GM19239 (cell line): ENCODE data around the gene AKIRIN2.
"Not testable (repeated sequence)": the region's sequence is repeated elsewhere in the genome, so short reads cannot be mapped to it uniquely, and the experiment has no call there.

ENCODE experiments used
- DNase-seq: peaks from one replicate; pipeline ENCODE4 v3.0.0; 2011; ENCODE audit warnings: low spot score; ENCODE audit not compliant: insufficient read length
- FAIRE-seq: peaks from 2 replicates; lab custom pipeline; 2011; peaks lifted over from hg19 to GRCh38; lab: Jason Lieb, UNC

Gene AKIRIN2

DNA sequence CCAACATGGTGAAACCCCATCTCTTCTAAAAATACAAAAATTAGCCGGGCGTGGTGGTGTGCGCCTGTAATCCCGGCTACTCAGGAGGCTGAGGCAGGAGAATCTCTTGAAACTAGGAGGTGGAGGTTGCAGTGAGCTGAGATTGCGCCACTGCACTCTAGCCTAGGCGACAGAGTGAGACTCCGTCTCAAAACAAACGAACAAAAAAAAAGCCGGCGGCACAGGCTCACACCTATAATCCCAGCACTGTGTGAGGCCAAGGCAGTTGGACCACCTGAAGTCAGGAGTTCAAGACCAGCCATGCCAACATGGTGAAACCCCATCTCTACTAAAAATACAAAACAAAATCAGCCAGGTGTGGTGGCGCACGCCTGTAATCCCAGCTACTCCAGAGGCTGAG is 5.2 kb downstream of the AKIRIN2 start:
- not testable (repeated sequence) for FAIRE-seq, DNase-seq

DNA sequence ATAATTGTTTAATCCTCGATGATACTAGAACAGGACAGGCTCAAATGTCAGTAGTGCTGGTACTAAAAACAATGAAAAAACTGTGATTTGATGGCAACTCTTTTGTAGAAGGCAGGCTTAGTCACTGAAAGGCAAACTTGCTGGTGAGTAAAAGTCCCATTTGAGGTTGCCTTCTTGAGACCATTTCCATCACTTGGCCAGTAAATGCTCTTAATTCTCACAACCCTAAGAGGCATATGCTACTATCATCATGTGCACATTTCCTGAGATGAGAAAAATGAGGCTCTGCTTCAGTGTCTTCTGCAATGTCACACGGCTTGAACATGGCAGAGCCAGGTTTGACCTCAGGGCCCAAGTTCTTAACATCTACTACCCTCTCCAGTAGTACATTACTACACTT is 9.9 kb downstream of the AKIRIN2 start:
- FAIRE-seq (no peak), DNase-seq (no peak)

DNA sequence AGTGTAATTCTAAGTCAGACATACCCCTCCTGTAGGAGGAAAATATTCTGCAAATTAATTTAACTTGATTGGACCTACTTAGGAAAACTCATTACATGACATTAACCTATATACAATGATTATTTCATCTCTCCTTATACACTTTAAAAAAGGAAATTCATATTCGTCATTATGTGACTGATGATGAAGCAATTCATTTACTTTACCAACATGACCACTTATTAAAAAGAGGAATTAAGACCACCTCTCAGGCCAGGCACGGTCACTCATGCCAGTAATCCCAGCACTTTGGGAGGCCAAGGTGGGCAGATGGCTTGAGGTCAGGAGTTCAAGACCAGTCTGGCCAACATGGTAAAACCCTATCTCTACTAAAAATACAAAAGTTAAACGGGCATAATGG is 11.6 kb downstream of the AKIRIN2 start:
- no peak for FAIRE-seq

DNA sequence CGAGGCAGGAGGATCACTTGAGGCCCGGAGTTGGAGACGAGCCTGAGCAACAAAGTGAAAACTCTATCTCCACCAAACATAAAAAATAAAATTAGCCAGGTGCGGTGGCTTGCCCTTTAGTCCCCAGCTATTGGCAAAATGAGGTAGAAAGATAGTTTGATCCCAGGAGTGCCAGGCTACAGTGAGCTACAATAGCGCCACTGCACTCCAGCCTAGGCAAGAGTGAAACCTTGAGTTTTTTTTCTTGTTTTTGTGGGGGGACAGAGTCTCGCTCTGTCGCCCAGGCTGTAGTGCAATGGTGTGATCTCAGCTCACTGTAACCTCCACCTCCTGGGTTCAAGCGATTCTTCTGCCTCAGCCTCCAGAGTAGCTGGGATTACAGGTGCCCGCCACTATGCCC is 14.1 kb downstream of the AKIRIN2 start:
- DNase-seq, FAIRE-seq: not testable (repeated sequence)

More for the DNA sequence above, 11.6 kb downstream of the AKIRIN2 start:
- DNase-seq, result no peak

DNA sequence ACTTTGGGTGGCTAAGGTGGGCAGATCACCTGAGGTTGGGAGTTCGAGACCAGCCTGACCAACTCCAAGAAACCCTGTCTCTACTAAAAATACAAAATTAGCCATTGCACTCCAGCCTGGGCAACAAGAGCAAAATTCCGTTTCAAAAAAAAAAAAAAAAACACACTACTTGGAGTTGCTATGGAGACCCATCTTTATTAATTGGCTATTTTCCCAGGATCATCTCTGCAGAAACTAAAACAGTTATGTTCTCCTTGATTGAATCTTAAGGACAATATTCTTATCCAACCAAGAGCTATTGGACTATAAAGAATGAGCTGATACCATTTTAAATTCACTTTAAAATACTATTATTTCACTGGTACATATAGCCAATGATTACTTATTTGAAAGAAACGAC is 14.7 kb downstream of the AKIRIN2 start:
- DNase-seq (no peak), FAIRE-seq (no peak)

DNA sequence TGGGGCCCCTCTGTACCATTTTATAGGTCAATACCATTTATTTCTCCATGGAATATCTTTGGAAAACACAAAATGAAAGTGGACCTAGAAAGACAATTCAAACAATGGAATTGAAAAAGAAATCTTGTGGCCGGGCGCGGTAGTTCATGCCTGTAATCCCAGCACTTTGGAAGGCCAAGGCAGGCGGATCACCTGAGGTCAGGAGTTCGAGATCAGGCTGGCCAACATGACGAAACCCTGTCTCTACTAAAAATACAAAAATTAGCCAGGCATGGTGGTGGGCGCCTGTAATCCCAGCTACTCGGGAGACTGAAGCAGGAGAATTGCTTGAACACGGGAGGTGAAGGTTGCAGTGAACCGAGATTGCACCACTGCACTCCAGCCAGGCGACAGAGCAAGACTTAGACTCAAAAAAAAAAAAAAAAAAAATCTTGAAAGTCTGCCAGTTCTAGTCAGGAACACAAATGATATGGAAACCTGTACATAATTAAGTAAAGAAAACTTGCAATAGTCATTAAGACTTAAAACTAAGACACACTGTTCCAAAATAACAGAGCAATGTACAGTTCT is 15.3 kb downstream of the AKIRIN2 start:
- DNase-seq, FAIRE-seq: not testable (repeated sequence)

DNA sequence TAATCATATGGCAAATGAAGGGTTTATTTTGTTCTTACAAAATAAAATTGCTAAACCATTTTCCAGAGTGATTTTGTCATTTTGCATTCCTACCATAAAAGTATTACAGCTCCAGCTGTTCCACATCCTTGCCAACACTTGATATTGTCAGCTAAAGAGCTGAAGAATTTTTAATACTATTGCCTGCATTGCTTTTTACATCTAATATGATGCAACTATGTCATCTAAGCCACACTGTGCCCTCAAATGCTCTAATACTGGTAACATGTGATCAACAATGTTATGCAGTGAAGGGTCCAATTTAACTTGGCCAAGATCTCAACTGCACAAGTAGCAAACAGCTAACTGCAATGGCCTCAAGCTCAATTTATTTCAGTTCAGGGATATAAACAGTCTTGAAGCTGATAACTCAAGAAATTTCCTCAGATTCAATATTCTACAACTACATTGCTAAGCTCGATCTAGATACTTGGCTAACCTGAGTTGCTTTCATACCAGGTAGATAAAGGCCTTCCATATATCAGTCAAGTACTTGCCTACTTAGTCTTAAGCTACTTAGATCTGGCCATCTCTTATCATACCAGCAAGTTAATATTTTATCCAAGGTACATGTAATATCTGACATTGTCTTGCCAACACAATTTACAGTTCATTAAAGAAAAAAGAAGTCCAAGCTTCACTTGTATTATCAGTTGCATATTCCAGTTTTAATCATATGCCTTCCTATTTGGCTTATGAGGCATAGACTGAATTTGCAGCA is 17.0 kb downstream of the AKIRIN2 start:
- no peak for FAIRE-seq
- DNase-seq, result no peak

DNA sequence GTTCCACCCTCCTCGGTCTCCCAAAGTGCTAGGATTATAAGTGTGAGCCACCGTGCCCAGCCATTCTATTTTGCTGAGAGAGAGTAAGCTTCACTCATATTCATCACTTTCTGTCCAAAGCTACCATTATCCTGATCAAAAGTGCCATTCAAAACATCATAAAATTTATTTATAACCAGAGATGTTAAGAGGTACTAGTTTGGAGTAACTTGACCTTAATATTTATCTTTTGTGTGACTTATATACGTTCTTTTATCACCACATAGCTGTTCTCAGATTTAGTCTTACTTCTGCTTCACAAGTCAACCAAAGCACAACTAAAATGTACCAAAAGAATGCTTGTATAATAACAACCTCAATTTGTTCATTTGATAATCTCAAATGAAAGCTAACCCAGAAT is 18.1 kb downstream of the AKIRIN2 start:
- no peak for DNase-seq
- peak; percentile 60 for FAIRE-seq

DNA sequence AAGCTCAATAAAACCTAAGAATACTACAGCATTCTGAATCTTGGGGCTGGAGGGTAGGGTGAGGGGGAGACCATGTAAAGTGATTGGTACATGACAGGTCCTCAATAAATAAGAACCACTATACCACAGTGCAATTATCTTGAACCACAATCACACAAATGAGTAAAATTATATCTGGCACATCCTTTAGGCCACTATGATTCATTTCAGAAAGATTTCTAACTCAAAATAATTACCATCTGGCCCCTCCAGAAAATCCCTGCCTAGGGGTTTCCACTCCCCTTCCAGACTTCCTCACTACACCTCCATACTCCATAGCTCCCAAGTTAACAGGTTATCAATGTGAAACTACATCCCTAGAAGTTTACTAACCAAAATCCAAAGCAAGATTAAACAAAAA is 19.7 kb downstream of the AKIRIN2 start:
- FAIRE-seq, result peak; percentile 48

DNA sequence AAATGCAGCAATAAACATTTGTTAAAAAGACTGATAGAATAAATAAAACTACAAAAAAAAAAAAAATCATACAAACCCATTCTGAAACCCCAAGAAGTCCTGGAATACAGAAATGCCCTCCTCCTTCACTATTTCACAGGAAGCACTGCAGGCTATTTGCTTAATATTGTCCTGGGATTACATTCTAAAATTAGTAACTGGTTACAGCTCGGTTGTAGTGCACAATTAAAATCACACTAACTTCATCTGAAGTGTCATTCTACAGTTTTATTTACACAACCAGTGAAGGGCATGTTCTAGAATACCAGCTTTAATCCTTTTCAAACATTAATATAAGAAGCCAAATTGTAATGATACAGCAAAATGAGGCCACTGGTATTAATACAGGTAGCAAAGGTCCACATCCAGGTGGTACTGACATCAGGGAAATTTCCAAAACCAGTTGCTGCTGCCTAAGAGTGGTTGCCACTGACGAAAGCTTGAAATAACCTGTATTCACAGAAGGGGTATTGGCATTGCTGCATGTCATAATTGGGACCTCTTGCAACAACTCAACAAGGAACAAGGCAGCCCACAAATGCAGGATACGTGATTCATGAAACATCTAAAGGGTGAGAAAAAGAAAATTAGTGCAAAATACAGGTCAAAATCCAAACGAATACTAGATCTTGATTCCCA is 26.9 kb downstream of the AKIRIN2 start:
- no peak for DNase-seq
- FAIRE-seq, result no peak

More for the DNA sequence above, 19.7 kb downstream of the AKIRIN2 start:
- no peak for DNase-seq

DNA sequence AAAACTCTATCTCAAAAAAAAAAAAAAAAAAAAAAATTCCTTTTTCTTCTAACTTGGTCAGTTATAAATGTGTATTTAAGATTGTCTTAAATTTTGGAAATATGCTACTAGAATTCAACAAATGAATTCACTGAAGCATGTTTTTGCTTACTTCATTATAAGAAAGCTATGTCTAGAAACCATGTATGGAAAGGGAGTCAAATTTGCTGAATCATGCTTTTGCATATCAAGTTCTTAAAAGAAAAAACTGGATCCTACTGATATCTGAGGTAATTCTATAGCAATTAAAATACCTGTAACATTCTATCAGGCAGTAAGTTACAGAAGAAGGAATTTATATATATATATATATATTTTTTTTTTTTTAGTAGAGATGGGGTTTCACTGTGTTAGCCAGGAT is 27.7 kb downstream of the AKIRIN2 start:
- FAIRE-seq (no peak), DNase-seq (no peak)

DNA sequence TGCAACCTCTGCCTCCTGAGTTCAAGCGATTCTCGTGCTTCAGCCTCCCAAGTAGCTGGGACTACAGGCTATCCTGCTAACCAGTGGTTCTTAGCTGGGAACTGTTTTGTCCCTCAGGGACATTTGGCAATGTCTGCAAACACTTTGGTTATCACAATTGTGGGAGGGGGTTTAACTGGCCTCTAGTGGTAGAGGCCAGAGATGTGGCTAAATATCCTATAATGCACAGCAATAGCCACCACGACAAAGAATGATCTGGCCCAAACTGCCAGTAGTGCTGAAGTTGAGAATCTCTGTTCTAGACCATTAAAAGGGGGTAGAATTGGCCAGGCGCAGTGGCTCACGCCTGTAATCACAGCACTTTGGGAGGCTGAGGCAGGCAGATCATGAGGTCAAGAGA is 28.8 kb downstream of the AKIRIN2 start:
- FAIRE-seq (no peak), DNase-seq (no peak)

DNA sequence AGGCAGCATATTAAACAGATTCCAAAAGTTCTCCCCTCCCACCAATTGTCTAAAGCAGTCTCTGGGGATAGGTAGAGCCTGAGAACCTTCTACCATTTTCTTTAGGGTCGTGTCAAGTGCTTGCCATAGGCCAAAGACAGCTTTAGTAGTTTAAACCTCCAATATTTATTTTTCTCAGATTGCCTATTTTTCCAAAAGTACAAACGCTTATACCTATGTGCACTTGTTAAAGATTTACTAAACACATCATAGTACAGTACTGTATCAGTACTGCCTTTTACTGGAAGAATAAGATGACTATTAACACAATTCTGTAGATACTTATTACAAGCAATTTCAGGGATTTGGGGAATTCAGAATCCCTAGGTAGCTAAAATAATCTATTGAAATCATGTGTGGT is 29.4 kb downstream of the AKIRIN2 start:
- no peak for DNase-seq
- FAIRE-seq, result no peak

DNA sequence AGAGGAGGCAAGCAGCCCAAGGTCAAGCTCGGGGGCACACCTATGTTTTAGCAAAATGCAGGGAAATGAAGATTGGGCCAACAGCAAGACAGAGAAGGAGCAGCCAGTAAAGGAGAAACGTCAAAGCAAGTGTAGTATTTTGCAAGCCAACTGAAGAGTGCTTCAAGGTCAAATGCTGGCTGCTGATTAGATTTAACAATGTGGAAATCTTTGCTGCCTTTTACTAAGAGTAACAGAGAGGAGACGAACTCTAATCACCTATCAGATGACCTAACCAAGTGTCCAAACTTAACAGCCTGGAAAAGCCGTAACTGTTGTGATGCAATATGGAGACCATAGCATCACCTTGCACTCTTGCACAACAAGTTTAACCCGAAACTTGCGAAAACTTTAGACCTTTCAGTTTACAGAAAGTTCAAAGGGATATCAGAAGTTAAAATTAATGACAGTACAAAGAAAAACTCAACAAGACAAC is 30.4 kb downstream of the AKIRIN2 start:
- no peak for FAIRE-seq
- no peak for DNase-seq

DNA sequence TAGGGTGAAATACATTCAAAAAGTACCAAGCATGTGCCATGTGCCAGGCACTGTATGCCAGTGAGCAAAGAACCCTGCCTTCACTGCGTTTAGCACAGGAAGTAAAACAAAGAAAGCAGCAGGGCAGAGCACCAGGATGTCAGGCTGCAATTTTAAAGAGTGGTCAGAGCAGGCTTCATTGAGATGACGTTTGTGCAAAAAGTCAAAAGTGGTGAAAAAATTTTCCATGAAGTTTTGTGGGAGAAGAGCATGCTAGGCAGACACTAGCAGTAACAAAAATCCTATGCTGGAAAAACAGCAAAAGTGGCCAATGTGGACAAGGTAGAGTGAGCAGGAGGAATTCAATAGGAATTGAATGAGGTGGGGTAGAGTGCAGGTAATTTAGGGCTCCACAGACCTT is 31.3 kb downstream of the AKIRIN2 start:
- FAIRE-seq, result peak; percentile 28
- DNase-seq, result no peak

DNA sequence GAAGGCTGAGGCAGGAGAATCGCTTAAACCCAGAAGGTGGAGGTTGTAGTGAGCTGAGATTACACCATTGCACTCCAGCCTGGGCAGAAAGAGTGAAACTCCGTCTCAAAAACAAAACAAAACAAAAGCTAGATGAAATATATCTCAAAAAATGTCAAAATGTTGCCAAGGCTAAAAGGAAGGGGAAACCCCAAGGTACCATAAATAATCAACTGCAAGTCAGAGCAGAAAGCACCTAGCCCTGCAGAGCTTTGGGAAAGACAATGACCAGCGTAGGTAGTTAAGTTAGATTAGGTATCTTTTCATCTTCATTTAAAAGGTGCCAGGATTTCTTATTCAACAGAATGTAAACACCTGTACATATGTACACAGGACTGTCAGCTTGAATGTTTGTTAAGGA is 33.0 kb downstream of the AKIRIN2 start:
- FAIRE-seq (peak; percentile 28), DNase-seq (no peak)

DNA sequence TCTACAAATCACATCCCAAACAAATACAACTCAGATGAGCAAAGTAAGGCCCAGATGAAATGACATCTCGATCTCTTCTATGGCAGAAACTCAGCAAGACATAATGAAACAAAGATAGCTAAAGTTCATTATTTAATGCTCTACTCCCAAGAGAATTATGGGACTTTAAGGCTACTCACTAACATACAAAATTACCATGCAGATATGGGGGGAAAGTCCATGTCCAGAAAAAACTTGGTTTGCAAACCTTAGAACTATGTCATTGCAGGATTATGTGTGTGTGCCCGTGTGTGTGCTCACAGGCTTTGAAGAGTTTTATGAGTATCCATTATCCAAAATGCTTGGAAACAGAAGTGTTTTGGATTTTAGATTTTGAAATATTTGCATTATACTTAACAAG is 34.0 kb downstream of the AKIRIN2 start:
- no peak for FAIRE-seq

DNA sequence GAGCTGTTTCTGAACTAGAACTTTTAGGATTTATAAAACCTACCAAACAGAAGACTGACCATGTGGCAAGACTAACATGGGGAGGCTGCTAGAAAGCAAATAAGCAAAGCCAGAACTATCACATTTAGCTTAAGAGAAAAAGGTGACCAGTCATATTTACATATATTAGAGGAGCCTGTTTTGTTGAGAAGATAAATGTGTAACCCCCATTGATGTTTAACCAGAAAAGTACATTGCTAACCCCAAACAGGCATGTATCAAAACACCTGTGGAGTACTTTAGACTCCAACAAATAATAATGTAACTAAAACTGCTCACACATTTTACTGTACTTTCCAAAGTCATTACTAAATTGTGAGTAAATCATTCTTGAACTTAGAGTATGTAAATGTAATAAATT is 35.0 kb downstream of the AKIRIN2 start:
- FAIRE-seq, result no peak
- DNase-seq, result no peak

More for the DNA sequence above, 34.0 kb downstream of the AKIRIN2 start:
- no peak for DNase-seq

DNA sequence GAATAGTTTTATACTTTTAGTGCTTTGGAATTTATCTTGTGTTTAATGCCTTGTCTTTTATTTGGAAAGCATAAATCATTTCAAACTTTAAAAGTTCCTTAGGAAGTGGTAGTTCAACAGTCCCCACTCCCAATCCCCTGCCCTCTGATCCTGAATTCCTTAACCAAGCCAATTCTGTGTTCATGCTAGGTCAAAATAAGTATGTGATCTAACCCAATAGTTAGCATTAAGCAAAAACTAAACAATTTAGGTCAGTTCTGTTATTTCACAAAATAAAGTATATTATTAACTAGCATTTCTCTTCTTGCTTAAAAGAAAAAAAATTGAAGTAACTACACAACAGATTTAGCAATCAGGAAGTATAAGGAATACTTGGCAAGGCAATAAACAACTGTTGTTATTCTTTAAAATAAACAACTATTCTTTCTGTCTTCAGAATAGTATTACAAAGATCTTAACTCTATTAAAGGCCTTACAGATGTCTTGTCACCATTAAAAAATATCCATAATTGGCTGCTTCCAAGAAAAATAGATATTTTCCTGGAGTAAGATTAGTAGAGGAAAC is 37.0 kb downstream of the AKIRIN2 start:
- no peak for DNase-seq
- FAIRE-seq, result no peak

DNA sequence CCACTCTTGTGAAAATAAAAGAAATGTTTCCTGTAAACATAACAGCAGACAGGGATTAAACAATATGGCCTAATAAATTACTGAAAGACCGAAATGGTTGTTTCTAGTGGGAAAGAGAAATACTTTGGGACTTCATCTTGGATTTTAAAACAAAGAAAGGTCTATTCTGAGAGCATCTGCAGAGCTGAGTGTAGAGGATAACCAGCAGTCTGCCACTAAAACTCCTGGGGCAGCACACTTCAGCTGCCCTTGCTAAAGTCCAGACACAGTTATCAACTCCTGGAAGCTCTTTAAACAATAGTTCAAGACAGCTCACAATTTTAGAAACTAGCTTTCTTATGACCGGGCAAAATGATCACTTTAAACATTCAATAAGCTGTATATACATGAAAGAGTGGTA is 38.6 kb downstream of the AKIRIN2 start:
- no peak for DNase-seq
- FAIRE-seq, result no peak

DNA sequence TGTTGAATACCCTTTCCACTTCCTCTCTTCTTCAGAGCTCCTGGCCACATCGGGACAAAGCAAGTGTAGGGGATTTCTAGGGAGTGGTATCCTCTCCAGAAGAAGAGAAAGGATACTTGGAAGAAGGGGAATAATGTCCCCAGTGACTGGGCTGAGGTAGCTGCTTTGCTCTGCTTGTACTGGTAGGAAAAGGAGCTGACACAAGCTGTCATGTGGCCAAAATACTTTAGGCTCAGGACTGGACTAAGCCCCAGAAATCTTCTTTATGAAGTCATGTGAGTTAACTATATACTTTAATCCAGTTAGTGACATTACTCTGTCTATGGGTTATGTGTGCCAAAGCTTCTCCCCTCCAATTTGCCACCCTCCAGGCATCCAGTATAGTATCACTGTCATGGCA is 40.5 kb downstream of the AKIRIN2 start:
- no peak for FAIRE-seq
- DNase-seq, result no peak
